HG03025 (cell line): ENCODE results near the gene TSPAN18.

ENCODE experiments used
- ATAC-seq: cut with Tn5 transposase; IDR thresholded peaks from one replicate; pipeline ENCODE4 v1.9.1; 2021; ENCODE audit warnings: mild to moderate bottlenecking, moderate library complexity; ENCODE audit not compliant: unreplicated experiment, low FRiP score

The TSPAN18 gene, protein sequence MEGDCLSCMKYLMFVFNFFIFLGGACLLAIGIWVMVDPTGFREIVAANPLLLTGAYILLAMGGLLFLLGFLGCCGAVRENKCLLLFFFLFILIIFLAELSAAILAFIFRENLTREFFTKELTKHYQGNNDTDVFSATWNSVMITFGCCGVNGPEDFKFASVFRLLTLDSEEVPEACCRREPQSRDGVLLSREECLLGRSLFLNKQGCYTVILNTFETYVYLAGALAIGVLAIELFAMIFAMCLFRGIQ

GRCh38 chr11:44726283-44727113 is at the start of gene TSPAN18:
Gene TSPAN18, plus strand, starts transcription at chr11:44726962. Its CDS starts 179,455 bp downstream, at chr11:44906417.
- peak; percentile 48 for ATAC-seq

DNA sequence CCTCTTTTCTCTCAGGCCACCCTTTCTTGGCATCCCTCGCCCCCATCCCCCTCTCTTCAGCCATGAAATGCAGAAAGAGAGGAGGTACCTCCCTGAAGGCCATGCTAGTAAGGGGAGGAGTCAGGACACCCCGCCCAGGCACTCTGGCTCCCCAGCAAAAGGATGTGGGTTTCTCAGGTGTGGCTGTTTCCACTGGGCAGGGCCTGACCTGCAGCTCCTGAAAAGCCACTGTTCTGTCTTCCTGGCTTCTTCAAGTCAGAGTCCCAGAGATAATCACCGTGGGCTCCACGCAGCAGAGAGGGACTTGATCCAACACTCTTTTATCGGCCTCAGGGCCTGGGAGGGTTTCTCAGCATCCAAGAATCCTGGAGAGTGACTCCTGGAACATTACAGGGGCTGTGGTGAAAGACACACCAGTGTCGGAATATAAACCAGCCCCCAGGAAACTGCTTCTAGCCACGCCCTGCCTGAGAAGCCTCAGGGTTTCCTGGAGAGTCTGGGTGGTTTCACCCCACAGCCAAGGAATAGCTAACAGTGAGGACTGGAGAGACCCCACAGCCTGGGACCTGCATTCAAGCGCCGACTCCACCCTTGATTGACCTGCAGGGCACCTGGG is 45.7 kb upstream of the TSPAN18 start:
- ATAC-seq, result no peak

DNA sequence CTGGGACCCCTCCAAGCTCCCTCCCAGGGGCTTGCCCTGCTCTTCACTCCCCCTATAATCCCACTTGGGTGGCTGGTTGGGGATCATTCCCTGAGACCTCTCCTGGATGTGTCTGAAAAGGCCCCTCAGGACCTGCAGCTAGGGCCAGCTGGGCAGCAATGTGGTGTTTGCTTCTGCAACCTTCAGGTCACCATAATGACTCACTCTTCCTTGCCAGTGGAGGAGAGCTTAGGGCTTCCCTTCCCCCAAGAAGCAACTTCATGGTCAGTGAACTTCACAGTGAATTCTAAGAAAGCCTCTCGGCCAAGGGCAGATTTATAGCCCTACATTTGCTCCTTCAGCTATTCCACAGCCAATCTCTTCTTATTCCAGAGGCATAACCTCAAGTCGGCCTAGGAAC is 45.1 kb upstream of the TSPAN18 start:
- ATAC-seq, result no peak

DNA sequence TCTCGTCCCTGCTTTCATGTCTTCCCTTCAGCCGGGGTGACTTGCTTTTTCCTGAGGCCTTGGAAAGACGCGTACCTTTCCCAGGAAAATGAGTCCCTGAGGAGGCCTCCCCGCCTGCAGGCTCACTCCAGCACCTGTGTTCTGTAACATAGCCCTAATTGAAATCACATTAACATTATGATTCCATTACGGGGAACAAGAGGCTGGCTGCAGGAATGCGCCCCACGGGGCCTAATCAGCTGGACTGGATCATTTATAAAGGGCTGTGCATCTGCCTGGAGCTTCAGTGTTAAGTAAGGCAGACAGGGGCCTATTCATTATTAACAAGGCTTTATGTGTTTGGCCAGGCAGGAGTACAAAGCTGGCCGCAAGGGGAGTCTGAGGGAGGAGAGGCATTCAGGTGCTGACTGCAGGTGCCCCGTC is 41.9 kb upstream of the TSPAN18 start:
- ATAC-seq, result no peak

GRCh38 chr11:44687388-44687787 is 39.4 kb upstream of the TSPAN18 start:
- no peak for ATAC-seq

- no peak for ATAC-seq
Measured at GRCh38 chr11:44689265-44689664, 37.5 kb upstream of the TSPAN18 start.

DNA sequence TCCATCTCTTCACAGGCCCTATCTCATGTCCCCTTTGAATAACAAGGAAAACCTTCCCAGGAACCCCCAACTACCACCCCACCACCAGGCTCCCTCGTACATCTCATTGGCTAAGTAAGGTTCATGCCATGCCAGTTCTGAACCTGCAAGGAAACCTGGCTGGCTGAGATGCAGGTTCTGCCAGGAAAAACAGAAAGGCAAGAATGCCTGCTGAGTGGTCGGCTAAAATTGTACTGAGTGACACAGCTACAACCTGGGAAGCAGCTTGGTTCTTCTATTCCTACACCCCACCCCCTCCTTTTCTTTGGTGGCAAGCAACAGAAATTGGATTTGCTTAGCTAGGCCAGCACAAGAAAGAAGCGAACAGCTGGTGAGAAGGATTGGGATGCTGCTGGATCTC is 36.1 kb upstream of the TSPAN18 start:
- ATAC-seq, result no peak

DNA sequence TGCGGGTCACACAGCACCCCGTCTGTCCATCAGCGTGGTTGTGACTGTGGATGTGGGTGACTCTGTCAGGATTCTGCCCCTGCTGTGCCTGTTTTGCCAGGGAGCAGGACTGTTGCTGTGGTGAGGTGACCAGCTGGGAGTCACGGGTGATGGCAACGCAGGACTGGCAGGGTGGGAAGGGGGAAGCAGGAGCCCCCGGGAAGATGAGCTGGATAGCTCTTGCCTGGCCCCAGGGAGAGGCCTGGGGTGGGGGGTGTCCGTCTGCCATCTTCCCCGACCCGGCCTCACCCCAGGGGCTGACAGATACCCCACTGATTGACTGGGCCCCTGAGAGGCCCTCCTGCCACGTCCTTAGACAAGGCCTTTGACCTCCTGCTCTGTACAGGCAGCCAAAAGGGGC is 34.3 kb upstream of the TSPAN18 start:
- ATAC-seq, result no peak

- ATAC-seq, result no peak
Measured at GRCh38 chr11:44693654-44694119, 33.1 kb upstream of the TSPAN18 start.

GRCh38 chr11:44694443-44694842 is 32.3 kb upstream of the TSPAN18 start:
- ATAC-seq, result no peak

DNA sequence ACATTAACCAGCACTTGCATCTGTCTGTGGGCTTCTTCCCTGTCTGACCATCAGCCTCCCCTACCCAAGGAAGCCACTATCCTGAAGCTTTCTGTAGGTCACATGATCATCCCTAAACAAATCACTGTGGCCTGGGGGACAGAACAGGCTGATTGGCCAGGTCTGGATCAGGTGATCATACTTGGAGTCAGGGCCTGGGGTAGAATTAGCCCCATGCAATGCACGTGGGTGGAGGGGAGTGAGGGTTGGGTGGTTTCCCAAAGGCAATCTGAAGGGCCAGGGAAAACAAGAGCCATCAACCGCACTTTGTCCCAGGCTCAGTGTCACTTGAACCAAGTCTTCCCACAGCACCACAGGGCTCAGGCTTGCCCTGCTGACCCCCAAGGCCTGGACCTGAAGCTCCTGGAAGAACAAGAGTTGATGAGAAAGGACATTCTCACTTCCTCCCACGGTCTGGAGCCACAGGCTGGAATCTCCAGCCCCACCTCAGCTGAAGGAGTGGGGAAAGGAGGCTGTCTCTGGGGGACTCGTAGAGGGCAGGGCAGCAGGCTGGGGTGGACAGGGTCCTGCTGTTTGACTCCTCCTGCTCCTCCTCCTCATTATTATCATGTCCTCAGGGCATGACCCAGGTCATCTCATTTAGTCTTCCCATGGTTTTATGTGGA is 31.5 kb upstream of the TSPAN18 start:
- ATAC-seq, result no peak

DNA sequence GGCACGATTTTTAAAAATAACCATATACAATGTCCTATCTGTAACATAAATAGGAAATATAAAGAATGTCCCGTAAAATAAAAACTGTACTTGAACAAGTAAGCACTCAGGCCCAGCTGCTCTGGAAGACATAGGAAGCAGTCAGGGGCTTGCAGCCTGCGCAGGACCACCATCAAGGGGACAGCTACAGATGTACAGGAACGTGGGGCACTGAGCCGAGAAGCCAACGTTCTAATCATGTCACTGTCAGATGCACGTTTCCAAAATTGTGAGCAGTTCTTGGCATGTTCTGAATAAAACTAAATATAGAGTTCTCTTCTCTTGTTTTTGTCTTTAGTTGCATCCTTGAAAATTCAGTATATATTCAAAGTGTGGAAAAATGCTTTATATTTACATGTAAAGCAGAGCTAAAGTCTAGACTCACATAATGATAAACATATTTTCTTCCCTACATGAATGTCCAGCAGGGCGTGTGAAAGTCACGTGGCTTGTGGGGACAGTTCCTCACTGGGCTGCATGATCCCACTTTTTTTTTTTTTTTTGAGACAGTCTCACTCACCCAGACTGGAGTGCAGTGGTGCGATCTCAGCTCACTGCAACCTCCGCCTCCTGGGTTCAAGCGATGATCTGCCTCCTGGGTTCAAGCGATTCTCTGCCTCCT is 28.4 kb upstream of the TSPAN18 start:
- no peak for ATAC-seq

GRCh38 chr11:44699497-44700408 is 27.0 kb upstream of the TSPAN18 start:
- no peak for ATAC-seq

DNA sequence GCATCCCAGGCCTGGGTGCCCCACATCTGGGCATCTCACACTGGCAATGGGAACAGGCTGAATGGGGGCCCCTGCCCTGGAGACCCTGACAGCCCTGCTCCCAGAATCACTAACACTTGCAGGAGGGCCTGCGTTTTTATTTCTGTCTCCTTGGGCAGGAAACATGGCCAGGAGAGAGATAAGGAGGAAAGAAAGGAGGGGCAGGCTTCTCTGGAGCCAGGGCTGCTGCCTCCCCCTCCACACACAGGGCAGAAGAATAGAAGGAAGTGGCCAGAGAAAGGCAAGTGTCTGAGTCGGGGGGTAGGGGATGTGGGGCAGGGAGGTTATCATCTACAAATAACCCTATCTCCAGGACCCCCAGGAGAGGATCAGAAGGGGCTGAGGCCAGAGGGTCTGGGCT is 25.5 kb upstream of the TSPAN18 start:
- ATAC-seq, result no peak

DNA sequence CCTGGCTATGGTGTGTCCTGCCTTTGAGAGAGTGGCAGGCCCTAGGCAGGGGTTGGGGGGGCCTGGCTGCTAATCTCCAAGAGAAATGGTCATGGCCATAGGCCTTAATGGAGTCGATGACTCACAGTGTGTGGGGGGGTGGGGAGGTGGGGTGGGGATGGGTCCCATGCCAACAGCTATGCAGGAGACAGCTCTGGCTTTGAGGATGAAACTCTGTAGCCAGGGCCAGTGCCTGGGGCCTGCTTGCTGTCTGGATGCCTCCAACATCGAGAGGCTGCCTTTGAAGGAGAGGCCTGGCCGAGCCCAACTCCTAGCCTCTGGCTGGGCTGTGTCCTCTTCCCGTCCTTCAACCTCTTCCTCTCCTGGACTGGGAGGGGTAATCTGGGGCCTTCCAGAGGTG is 23.9 kb upstream of the TSPAN18 start:
- no peak for ATAC-seq

DNA sequence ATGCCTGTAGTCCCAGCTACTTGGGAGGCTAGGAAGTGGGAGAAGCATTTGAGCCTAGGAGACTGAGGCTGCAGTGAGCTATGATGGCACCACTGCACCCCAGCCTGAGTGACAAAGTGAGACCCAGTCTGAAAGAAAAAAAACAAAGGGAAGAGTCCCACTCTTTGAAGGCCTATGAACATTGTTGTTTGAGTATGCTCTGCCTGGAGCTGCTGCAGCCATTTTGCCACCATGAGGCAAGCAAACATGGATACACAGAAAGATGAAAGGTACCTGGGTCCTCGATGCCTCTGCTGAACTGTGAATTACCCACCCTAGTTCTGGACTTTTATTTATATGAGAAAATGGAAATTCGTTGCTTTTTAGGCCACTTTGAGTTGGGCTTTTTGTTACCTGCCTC is 19.7 kb upstream of the TSPAN18 start:
- ATAC-seq, result no peak

DNA sequence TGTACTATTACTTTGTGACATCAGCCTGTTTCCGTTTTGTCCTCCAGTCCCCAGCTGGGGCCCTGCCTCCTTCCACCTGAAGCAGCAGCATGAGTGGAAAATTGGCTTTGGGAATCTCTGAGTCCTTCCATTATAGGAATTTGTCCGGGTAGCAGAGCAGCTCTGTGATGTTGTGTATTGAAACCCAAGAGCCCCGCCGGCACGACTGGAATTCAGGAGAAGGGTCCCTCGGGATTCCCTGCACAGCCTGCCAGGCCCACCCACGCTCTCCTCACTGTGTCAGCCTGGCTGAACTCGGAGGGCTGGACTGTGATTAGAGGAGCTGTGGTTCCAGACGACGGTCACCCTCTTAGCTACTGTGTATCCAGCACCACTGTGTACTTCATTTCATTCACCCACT is 18.8 kb upstream of the TSPAN18 start:
- no peak for ATAC-seq

DNA sequence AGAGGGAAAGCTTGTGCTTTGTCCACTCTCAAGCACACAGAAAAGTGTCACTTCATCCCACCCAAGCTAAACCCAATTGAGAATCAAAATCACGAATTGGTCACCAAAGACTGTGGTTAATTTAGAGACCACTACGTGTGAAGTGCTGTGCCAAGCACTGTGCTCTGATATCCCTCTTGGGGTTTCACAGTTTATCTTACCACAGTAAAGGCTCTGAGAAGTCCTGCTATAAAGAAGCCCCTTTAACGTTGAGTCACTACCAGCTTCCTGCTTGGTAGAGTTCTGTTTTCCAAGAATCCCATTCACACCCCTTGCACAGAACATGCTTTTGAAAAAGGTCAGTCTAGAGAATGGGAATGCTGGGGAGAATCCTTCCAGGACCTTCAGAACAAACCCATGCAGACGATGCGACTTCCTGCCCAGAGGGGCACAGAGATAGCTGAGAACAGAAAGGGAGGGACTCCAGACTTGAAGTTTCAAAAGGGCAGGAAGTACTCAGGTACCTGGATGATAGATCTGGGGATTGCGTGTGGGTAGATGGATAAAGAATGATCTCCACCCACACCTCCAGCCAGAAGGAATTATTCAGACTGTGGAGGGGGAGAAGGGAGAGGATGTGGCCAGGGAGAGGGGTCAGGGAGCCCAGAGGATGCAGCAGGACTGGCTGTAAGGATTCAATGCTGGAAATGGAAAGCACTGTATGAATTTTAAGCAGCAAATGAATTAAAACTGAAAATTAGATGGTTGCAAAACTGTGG is 18.1 kb upstream of the TSPAN18 start:
- no peak for ATAC-seq

GRCh38 chr11:44709281-44709562 is 17.5 kb upstream of the TSPAN18 start:
- ATAC-seq, result no peak
